Stimulated activated CD8-positive, alpha-beta memory T cell treated with anti-CD3 and anti-CD28 coated beads, Interleukin-7, amount 100 ng/mL, for 1 hour (primary cell): Measurements from ENCODE around the gene COL24A1.
"Not testable (repeated sequence)": the region's sequence is repeated elsewhere in the genome, so short reads cannot be mapped to it uniquely, and the experiment has no call there.

Experiments used
- DNase-seq, 2 donors: peaks; one replicate each; pipeline ENCODE4 v3.0.0-alpha.2; 2020; ENCODE audit warnings: low read depth in 2 of 2

COL24A1 gene

GRCh38 chr1:86152887-86153286 lies 3.7 kb downstream of the COL24A1 start:
- no peak for DNase-seq

GRCh38 chr1:86151427-86151826 lies 5.1 kb downstream of the COL24A1 start:
- DNase-seq = no peak

DNA sequence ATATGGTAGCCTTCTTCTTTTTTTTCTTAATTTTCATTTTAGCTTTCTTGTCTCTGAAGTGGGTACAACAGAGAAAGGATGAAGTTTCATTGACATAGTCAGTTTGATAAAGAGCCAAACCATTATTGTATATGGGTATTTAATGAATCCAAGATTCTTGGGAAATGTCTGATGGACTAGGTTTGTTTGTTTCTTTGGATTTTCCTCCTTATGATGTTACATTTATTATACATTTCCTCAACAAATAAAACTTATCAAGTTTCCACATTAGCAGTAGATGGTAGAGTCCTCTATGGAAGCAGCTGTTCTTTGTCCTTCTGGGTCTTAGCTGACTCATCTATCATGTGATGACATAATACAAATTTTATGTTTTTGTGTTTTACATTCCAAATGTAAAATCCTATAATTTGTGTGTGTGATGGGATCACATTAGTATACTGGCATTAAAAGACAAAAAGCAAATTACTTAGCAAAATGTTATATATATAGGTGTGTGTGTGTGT lies 6.0 kb downstream of the COL24A1 start:
- no peak for DNase-seq

GRCh38 chr1:86149591-86149990 lies 7.0 kb downstream of the COL24A1 start:
- no peak for DNase-seq

DNA sequence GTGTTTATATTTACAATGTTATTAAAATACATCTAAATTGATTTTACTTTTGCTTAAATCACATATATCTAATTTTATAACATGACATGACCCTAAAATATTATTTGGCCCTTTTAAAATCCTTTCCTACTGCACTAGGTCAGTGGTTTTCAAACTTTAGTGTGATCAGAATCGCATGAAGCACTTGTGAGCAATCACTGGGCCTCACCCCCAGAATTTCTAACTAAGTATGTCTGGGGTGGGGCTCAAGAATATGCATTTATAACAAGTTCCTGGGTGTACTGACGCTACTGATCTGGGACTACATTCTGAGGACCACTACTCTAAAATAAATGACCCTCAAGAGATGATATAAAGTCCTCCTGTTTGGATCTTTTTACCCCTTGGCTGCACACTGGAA lies 8.8 kb downstream of the COL24A1 start:
- DNase-seq = no peak

- no peak for DNase-seq
These were observed 10.0 kb downstream of the COL24A1 start for GRCh38 chr1:86146566-86146965.

GRCh38 chr1:86140281-86140880 lies 16.2 kb downstream of the COL24A1 start:
- no peak for DNase-seq

DNA sequence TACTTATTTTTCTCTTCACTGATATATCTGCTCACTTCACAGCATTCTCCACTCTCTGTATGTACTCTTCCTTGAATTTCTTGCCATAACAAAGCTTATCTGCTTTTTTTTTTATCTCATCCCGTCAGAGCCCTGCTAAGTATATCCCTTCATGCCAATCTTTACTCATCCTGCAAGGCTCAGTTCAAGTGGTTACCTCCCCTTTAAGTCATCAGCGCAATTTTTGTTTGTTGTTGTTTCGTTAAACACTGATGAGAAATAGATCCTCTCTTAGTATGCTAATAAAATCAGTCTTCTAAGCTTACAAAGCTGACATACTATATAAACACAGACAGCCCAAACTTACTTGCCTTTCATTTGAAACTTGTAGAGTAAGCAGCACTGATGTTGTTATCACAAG lies 17.8 kb downstream of the COL24A1 start:
- DNase-seq = no peak

DNA sequence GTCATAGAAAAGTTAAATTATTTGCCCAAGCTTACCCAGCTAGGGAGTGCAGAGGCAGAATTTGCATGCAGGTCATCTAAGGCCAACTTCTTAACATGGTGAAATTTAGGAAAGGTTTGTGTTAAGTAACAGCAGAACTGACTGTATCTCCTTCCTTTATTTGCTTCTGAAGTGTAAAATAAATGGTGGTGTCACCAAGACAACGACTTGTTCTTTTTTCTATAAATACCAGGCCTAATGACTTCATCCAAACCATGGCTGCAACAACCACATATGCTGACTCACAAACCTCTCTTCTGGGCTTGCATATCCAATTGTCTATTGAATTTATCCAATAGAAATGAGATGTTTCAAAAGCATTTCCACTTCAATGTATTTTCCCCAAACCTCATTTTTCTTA lies 19.1 kb downstream of the COL24A1 start:
- DNase-seq = no peak

GRCh38 chr1:86119214-86119764 lies 37.3 kb downstream of the COL24A1 start:
- no peak for DNase-seq

DNA sequence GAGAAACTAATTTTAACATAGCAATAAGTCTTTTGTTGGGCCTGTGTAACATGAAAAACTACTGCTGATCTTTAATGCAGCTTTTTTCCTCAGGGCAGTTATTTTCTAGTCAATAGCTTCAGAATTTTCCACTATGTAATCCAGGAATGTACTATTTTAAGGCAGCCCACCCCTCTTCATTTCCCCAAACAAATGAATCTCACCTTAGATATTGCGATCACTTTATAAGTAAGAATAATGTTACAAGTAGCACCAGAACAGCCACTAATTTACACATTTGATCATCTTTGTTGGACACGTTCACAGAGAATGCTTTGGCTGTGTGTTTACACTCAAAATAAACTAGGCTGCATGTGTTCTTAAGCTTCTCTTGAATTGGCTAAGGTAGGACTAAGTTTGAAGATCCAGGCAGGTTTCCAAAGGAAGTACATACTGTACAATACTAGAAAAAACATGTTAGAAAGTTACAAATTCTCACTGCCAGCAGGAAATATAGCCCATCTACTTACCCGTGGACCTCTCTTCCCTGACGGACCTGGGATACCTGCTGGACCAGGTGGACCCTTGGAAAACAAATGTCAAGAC lies 41.7 kb downstream of the COL24A1 start:
- no peak for DNase-seq

DNA sequence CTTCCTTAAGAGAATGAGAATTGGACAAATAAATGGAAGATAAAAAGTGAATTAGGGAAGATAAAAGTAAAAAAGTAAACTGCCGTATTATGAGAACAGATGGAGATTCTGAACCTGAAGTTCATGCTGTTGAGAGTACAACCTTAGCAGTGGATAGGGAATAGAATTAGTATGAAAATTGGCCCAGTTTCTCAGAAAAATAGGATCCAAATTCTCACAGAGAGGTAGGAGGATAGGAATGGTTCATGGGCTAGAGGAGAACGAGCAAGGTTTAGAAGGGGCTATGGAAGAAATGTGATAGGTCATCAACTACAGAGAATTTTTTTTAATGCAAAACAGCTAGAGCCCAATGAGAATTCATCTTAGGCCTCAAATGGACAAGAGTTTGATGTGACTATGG lies 42.3 kb downstream of the COL24A1 start:
- DNase-seq = no peak

DNA sequence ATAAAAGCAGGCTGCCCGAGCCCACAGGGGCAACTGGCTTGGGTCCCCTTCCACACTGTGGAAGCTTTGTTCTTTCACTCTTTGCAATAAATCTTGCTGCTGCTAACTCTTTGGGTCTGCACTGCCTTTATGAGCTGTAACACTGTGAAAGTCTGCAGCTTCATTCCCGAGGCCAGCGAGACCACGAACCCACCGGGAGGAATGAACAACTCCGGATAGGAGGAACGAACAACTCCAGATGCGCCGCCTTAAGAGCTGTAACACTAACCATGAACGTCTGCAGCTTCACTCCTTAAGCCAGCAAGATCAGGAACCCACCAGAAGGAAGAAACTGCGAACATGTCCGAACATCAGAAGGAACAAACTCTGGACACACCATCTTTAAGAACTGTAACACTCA lies 45.0 kb downstream of the COL24A1 start:
- not testable (repeated sequence) for DNase-seq

GRCh38 chr1:86110451-86111129 lies 46.0 kb downstream of the COL24A1 start:
- no peak for DNase-seq

DNA sequence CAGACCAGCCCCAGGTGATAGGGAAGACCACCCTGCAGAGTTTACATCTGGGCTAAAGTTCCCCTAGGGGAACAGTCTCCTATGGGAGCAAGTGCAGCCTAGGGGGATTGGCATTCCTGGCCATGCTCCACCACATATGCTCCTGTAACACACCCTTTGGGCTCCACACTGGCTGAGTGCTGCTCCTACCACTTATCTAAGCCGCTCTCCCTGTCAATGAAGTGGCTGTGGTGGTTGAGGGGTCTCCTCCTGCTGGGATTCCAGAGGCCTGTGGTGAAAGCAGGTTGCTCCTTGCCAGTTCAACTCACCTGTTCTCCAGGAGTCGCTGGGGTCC lies 51.1 kb downstream of the COL24A1 start:
- DNase-seq = no peak

- DNase-seq = no peak
These were observed 51.7 kb downstream of the COL24A1 start for GRCh38 chr1:86104606-86105532.

DNA sequence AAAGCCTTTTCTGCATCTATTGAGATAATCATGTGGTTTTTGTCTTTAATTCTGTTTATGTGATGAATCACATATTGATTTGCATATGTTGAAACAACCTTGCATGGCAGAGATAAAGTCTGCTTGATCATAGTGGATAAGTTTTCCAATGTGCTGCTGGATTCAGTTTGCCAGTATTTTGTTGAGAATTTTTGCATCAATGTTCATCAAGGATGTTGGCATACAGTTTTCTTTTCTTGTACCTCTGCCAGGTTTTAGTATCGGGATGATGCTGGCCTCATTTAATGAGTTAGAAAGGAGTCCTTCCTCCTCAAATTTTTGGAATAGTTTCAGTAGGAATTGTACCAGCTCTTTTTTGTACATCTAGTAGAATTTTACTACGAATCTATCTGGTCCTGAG lies 55.0 kb downstream of the COL24A1 start:
- no peak for DNase-seq

DNA sequence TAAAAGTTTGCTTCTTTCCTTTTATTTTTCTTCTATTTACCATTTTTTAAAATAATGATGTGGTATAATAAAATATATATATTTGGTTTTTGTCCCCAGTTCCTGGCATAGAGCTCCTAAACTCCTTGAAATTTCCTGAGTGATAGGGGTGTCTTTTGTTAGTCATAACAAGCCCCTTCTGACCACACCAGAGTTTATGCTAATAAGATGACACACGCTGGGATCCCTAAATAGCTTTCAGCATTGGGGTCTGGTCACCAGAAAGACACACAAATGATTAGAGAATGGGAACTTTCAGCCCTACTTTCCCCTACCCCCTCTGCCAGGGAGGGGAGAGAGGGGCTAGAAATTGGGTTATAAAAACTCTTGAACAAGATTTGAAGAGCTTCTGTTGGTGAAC lies 56.2 kb downstream of the COL24A1 start:
- no peak for DNase-seq

DNA sequence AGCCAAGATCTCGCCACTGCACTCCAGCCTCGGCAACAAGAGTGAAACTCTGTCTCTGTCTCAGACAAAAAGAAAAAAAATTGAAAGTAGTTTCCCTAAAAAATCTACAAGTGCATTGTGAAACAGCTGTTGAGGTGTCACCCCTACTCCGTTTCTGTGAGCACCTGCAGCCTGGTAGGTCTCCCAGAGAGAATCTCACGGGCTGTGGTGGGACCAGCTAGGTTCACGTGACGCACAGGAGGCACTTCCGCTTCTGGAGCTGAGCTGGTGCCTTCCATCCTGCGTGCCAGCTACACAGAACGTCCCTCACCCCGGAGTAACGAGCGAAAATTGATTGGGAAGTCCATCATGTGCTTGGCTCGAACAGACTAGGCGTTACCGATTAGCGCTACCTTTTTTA lies 66.8 kb downstream of the COL24A1 start:
- DNase-seq = no peak

- no peak for DNase-seq
These were observed 70.7 kb downstream of the COL24A1 start for GRCh38 chr1:86085741-86086409.

- DNase-seq = no peak
These were observed 71.6 kb downstream of the COL24A1 start for GRCh38 chr1:86084998-86085397.
